ENCODE results near the gene FRMD8.
"Not testable (repeated sequence)": the region's sequence is repeated elsewhere in the genome, so short reads cannot be mapped to it uniquely, and the experiment has no call there.

The FRMD8 gene

GRCh38 chr11:65437436-65438227 lies 51.2 kb downstream of the FRMD8 start:
- DNase-seq, result no peak

GRCh38 chr11:65438257-65439151 lies 52.1 kb downstream of the FRMD8 start:
- no peak for DNase-seq

- DNase-seq, result no peak
Measured at GRCh38 chr11:65439331-65440181, 53.1 kb downstream of the FRMD8 start.

DNA sequence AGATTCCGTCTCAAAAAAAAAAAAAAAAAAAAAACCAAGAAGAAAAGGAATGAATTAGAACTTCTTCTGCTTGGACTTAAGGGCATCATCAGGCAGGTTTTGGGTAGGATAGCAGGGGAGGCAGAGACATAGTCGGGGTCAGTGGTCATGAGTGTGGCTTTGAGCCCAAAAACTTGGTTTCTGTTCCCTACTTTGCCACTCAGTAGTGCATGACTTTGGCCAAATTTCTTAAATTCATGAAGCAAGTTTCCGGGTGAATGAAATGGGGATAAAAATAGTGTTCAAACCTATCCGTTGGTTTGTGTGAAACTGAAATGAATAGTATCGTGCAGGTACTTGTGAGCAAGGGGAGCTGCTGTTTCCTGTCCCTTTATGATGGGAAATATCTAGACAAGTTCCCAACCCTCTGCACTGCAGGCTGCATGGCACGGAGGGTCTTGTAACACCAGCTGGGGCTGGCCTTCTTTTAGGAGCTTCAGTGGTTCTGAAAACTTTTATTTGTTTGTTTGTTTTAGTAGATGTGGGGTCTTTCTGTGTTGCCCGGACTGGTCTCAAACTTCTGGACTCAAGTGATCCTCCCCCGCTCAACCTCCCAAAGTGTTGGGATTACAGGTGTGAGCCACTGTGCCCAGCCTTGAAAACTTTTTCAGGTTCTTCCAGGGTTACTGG lies 54.5 kb downstream of the FRMD8 start:
- no peak for DNase-seq

DNA sequence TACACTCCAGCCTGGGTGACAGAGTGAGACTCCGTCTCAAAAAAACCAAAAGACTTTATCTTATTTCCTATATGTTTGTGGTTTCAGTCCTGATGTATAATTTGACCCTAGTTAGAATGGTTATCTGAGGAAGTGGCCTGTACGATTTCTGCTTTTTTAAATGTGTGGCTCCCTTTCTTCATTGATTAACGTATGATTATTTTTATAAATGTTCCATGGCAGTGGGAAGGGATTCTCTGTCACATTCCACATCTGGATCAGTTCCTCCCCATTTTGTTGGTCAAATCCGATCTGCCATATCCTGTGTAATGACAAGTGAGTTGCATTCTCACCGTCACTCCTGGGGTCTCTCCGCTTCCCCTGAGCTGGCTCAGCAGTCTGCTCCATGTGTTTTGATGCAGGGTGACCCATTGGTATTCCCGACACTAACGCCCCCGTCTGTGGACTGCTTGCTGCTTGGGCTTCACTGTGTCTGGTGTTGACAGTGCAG lies 56.5 kb downstream of the FRMD8 start:
- no peak for DNase-seq

GRCh38 chr11:65444314-65445051 lies 58.0 kb downstream of the FRMD8 start:
- DNase-seq, result no peak

- no peak for DNase-seq
Measured at GRCh38 chr11:65445101-65445603, 58.7 kb downstream of the FRMD8 start.

- no peak for DNase-seq
Measured at GRCh38 chr11:65445604-65446445, 59.4 kb downstream of the FRMD8 start.

GRCh38 chr11:65446446-65447277 lies 60.2 kb downstream of the FRMD8 start:
- DNase-seq, result no peak

DNA sequence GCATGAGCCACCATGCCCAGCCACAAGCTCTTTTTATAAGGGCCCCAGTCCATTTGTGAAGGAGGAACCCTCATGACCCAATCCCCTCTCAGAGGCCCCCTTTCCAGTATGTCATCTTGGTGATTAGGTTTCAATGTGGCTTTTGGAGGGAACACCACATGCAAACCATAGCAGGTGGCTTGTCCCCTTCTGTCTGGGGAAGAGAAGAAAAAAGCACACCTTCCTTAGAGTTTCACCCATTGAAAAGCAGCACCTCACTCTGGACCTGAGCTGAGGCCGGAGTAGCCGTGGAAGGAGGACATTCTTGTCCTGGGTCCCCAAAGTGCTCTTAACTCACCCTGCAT lies 61.6 kb downstream of the FRMD8 start:
- DNase-seq, result no peak

DNA sequence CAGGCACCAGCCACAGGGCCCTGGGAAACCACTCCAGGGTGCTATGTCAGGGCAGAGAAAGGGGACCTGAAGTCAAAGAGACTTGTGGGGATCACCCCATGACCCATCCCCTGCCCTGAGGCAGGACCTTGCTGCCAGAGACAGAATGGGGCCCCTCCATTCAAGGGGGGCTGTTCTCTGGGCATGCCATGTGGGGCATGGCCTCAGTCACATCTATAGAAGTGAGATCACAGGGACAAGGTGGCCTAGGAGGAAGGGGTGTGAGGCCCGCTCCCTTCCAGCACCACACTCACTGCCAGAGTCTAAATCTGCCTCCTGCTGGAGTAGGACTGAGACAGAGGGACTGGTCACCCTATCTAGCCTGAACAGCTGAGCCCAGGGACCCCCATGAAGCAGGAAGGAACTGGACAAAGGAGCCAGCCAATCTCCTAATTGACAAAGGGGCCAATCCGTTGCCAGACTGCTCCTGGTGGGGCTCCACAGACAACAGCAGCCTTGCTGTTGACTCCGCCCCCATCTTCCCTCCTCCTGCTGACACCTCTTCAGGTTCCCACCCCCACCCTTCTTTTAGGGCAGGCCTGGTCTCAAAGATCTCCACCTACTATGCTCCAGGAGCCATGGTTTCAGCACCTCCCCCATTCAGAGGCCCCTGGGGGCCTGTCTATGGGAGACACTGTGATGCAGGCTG lies 62.1 kb downstream of the FRMD8 start:
- no peak for DNase-seq

DNA sequence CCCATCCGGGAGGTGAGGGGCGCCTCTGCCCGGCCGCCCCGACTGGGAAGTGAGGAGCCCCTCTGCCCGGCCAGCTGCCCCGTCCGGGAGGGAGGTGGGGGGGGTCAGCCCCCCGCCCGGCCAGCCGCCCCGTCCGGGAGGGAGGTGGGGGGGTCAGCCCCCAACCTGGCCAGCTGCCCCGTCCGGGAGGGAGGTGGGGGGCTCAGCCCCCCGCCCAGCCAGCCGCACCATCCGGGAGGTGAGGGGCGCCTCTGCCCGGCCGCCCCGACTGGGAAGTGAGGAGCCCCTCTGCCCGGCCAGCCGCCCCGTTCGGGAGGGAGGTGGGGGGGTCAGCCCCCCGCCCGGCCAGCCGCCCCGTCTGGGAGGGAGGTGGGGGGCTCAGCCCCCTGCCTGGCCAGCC lies 64.9 kb downstream of the FRMD8 start:
- not testable (repeated sequence) for DNase-seq

- not testable (repeated sequence) for DNase-seq
Measured at GRCh38 chr11:65452259-65452658, 65.8 kb downstream of the FRMD8 start.

- DNase-seq, result no peak
Measured at GRCh38 chr11:65452806-65453490, 66.5 kb downstream of the FRMD8 start.

- DNase-seq, result no peak
Measured at GRCh38 chr11:65454311-65454695, 67.9 kb downstream of the FRMD8 start.

GRCh38 chr11:65454696-65455456 lies 68.4 kb downstream of the FRMD8 start:
- no peak for DNase-seq

- DNase-seq, result no peak
Measured at GRCh38 chr11:65456418-65456817, 70.0 kb downstream of the FRMD8 start.

DNA sequence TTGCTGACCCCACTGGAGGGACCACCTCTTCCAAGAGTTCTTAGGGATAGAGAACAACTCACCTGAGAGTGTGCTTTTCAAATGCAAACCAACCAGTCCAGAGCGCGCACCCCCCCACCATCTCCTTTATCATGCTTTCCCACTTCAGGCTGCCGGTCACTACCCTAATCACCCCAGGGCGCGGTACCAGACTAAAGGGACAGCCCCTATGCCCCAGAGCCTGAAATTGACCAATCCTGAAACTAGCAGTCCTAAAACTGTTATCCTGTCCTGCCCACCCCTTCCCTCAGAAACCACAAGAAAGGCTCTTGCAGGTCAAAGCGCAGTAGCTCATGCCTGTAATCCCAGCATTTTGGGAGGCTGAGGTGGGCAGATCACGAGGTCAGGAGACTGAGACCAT lies 73.1 kb downstream of the FRMD8 start:
- DNase-seq, result no peak

Data from cortex of kidney (tissue), 1 donor.